Hepatocyte (in vitro differentiated cells): ENCODE measurements around the gene SIRPG. TPM values are rescaled to one million over a fixed set of nuclear protein-coding genes. Genes with fewer than 3 reads are reported as not detected.

ENCODE experiments used
- DNase-seq: peaks from one replicate; pipeline ENCODE4 v3.0.0-alpha.2; 2016; ENCODE audit warnings: low spot score
- H2AFZ ChIP-seq: fragments of 200-600 bp; sonication (generic); 2 replicates; pipeline ENCODE4 v1.6.0; 2016; ENCODE audit warnings: antibody characterized with exemption, mild to moderate bottlenecking
- H3K27ac ChIP-seq: fragments of 200-600 bp; sonication (generic); 2 replicates; pipeline ENCODE4 v1.5.1; 2016; ENCODE audit warnings: mild to moderate bottlenecking
- H3K27me3 ChIP-seq: fragments of 200-600 bp; sonication (generic); 2 replicates; pipeline ENCODE4 v1.6.1; 2016
- H3K36me3 ChIP-seq: fragments of 200-600 bp; sonication (generic); replicated peaks from 2 replicates; pipeline ENCODE4 v1.5.1; 2016; ENCODE audit warnings: low read depth; ENCODE audit not compliant: insufficient read depth
- H3K4me1 ChIP-seq: fragments of 200-600 bp; sonication (generic); 2 replicates; pipeline ENCODE4 v1.5.1; 2016; ENCODE audit warnings: mild to moderate bottlenecking, moderate library complexity; ENCODE audit not compliant: insufficient read depth
- H3K4me2 ChIP-seq: fragments of 200-600 bp; sonication (generic); 2 replicates; pipeline ENCODE4 v1.6.0; 2016
- H3K4me3 ChIP-seq: fragments of 200-600 bp; sonication (generic); 2 replicates; pipeline ENCODE4 v1.5.1; 2016; ENCODE audit warnings: mild to moderate bottlenecking
- H3K79me2 ChIP-seq: fragments of 200-600 bp; sonication (generic); 2 replicates; pipeline ENCODE4 v1.6.0; 2017; ENCODE audit warnings: mild to moderate bottlenecking
- H3K9me2 ChIP-seq: fragments of 200-600 bp; sonication (generic); replicated peaks from 2 replicates; pipeline ENCODE4 v1.6.0; 2017; ENCODE audit warnings: mild to moderate bottlenecking; ENCODE audit not compliant: insufficient read depth
- H3K9me3 ChIP-seq: fragments of 200-600 bp; sonication (generic); 2 replicates; pipeline ENCODE4 v1.5.1; 2016; ENCODE audit warnings: low read depth, mild to moderate bottlenecking
- H4K20me1 ChIP-seq: fragments of 200-600 bp; sonication (generic); 2 replicates; pipeline ENCODE4 v1.6.0; 2016; ENCODE audit warnings: mild to moderate bottlenecking; ENCODE audit not compliant: insufficient read depth, poor library complexity, severe bottlenecking
- CTCF ChIP-seq: fragments of 200-600 bp; sonication (generic); IDR thresholded peaks from 2 replicates; pipeline ENCODE4 v1.5.1; 2016; ENCODE audit warnings: antibody characterized with exemption, mild to moderate bottlenecking; ENCODE audit not compliant: poor library complexity
- EZH2 ChIP-seq: fragments of 200-600 bp; sonication (generic); IDR thresholded peaks from 2 replicates; pipeline ENCODE4 v1.6.1; 2016; ENCODE audit warnings: antibody characterized with exemption, mild to moderate bottlenecking, borderline replicate concordance
- EZH2phosphoT487 ChIP-seq: fragments of 200-600 bp; sonication (generic); IDR thresholded peaks from one replicate; pipeline ENCODE4 v1.6.1; 2018; ENCODE audit warnings: antibody characterized with exemption, mild to moderate bottlenecking, low read depth, moderate library complexity; ENCODE audit not compliant: unreplicated experiment, severe bottlenecking
- whole genome bisulfite sequencing: methylation state at CpG from one replicate; pipeline ENCODE4 v1.1.6; 2016; ENCODE audit warnings: low lambda C conversion rate; ENCODE audit errors: missing lambda C conversion rate; 5-methylcytosine and 5-hydroxymethylcytosine counted together
- polyA plus RNA-seq: library from polyadenylated mRNA; unstranded; fragments of >200 nt; fragmentation: Nextera tagmentation; extraction: Ambion mirVana; gene quantifications from 2 replicates; pipeline ENCODE4 v1.2.1, GENCODE V29; 2016
- total RNA-seq: library from RNA; depleted of rRNA; stranded (reverse); fragments of >200 nt; gene quantifications from 2 replicates; pipeline ENCODE4 v1.2.3, GENCODE V29; 2014

SIRPG gene
- total and polyA plus RNA-seq, 2 experiments from 2014 or later, result not detected

DNA sequence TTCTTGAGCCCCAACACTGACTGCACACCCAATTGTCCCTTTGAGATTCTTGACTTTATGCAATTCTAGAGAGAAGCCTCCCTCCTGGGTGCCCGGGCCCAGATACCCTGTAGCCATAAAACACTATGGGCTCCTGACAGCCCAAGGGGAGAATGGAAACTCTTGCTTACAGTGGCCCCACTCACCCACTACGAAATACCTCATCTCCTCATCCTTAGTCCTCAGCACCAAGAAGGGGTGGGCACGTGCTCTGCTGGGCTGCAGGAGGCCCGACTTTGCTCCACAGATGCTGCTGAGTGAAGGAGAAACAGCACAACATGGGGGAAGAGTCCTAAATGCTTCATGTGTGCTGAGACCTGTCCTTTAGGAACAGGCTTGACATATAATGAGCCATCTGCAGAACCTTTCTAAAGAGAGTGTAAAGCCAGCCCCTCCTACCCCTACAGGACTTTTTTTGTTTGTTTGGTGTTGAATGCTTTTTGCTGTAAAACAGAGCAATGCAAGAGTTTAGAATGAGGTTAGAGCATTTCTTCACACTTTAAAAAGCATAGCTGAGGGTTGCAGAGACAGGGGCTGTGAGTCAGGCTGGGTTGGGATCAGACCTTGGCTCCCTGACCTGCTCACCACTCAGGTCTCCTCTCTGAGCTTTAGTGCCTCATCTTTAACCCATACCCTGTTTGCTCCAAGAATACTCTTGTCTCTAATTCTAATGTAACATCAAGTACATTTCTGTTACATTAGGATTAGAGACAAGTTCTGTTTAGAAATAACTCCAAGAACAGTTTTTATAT, 17.6 kb upstream of the SIRPG start:
- Histone ChIP-seq H3K9me2 (no peaks in the 10 kb centered on the region), H3K79me2 (no peaks in the 10 kb centered on the region), H3K9me3 (no peaks in the 10 kb centered on the region), H3K27ac (no peak overlapping the region), H3K4me3 (no peak overlapping the region), H3K4me2 (no peak overlapping the region), H4K20me1 (no peaks in the 10 kb centered on the region), H3K36me3 (no peaks in the 10 kb centered on the region), H3K27me3 (peaks cover 21% of the 10 kb centered on the region), H2AFZ (no peak overlapping the region), H3K4me1 (no peaks in the 10 kb centered on the region)
- 82% methylated on average over 4 of the region's 4 CpGs for WGBS
- DNase-seq, result no peak
- no peak for TF ChIP-seq EZH2phosphoT487
- no peak for TF ChIP-seq EZH2
- TF ChIP-seq CTCF, result no peak

DNA sequence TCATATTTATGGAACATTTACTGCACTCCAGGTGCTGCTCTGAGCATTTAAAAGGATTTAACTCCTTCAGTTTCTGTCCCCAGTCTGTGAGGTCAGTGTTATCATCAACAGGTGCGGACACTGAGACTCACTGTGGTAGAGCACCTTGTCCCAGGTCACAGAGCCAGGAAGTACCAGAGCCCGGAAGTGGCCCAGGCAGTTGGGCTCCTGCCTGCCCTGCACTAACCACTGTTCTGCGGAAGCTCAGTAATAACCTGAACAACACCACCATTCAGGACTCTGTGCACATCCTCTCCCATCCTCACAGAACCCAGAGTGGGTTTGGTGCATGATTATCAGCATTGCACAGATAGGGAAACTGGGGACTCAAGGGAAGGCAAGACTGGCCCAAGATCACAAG, 16.8 kb upstream of the SIRPG start:
- 98% methylated on average over 3 of the region's 3 CpGs for WGBS
- Histone ChIP-seq H3K27me3 (peaks cover 18% of the 10 kb centered on the region), H3K9me2 (no peaks in the 10 kb centered on the region), H3K4me2 (no peak overlapping the region), H3K79me2 (no peaks in the 10 kb centered on the region), H3K27ac (no peak overlapping the region), H3K4me1 (no peaks in the 10 kb centered on the region), H3K9me3 (no peaks in the 10 kb centered on the region), H4K20me1 (no peaks in the 10 kb centered on the region), H2AFZ (no peak overlapping the region), H3K36me3 (no peaks in the 10 kb centered on the region), H3K4me3 (no peak overlapping the region)
- no peak for DNase-seq
- TF ChIP-seq EZH2 (no peak), CTCF (no peak), EZH2phosphoT487 (no peak)

DNA sequence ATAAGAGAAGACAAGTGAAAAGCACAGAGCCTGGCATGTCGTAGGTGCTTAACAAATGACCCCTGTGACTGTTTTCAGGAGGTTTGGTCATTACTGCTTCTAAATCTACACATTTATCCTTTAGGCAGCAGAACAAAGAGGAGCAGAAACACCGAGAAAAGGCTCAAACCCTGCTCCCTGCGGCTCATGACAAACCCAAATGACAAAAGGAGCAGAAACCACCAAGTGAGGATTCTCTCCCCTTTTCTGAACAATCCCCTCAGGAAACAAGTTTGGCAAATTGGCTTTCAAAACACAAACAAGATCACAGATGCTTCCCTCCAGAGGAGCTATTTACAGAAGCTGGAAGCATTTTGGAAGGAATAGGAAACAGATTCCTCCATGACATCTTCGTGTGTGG, 15.8 kb upstream of the SIRPG start:
- no peak overlapping the region for H3K4me3 ChIP-seq
- no peaks in the 10 kb centered on the region for H3K9me2 ChIP-seq
- H4K20me1 ChIP-seq, result no peaks in the 10 kb centered on the region
- no peaks in the 10 kb centered on the region for H3K79me2 ChIP-seq
- WGBS, result 55% methylated on average over 4 of the region's 4 CpGs
- no peak for DNase-seq
- no peak overlapping the region for H3K27ac ChIP-seq
- no peak overlapping the region for H2AFZ ChIP-seq
- H3K4me2 ChIP-seq, result no peak overlapping the region
- peaks cover 17% of the 10 kb centered on the region for H3K27me3 ChIP-seq
- H3K9me3 ChIP-seq, result no peaks in the 10 kb centered on the region
- no peaks in the 10 kb centered on the region for H3K4me1 ChIP-seq
- H3K36me3 ChIP-seq, result no peaks in the 10 kb centered on the region
- TF ChIP-seq EZH2phosphoT487, result no peak
- no peak for TF ChIP-seq EZH2
- no peak for TF ChIP-seq CTCF
